Measurements from ENCODE around the gene PSMD9. TPM values are rescaled to one million over a fixed set of nuclear protein-coding genes. Genes with fewer than 3 reads are reported as not detected.
A peak's percentile ranks its signal among the peaks of the same experiment; 100 is the strongest.
"Not testable (repeated sequence)": the region's sequence is repeated elsewhere in the genome, so short reads cannot be mapped to it uniquely, and the experiment has no call there.

Gene PSMD9
- total and polyA plus RNA-seq, 2 experiments from 2014 or later: 93.7 to 129 TPM

DNA sequence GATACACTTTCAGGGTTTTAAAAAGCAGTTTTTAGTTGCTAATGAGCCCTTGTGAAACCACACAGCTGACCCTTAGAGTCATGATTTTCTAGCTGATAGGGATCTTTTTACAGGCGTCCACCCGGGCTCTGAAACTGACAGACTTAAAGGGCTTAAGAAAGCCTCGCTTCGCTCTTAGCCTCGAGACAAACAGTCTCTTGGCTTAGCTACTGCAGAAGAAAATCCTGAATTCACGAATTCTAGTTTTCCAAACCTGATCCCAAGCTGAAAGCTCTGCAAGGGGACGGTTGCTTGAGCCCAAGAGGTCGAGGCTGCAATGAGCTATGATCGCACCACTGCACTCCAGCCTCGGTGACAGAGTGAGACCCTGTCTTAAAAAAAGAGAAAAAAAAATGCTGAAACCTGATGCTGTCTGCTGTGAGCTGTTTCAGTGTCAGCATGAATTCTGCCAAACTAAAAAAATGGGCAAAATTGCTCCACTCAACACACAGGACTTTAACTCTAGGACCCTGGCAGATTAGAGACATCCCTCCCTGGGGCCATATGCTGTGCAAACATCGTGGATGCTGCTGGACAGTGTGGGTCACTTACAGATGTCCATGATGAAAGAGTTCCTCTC lies 26.8 kb upstream of the PSMD9 start:
- Histone ChIP-seq H4K20me1 (ENCODE audit: insufficient read depth) (no peaks in the 10 kb centered on the region), H3K9me2 (ENCODE audit: insufficient read depth) (no peaks in the 10 kb centered on the region), H3K4me2 (ENCODE audit: unreplicated experiment) (peak overlapping the region; percentile 37), H3K79me2 (ENCODE audit: insufficient read depth) (no peaks in the 10 kb centered on the region), H2AFZ (peak overlapping the region; percentile 55), H3K4me3 (peak overlapping the region; percentile 39; the same call in 1 of the 2 replicates), H3K9ac (peak overlapping the region; percentile 4; the same call in 1 of the 2 replicates), H3F3A (ENCODE audit: insufficient read depth) (peaks cover 8% of the 10 kb centered on the region; the same call in 1 of the 2 replicates), H3K27ac (peak overlapping the region; percentile 10; the same call in 1 of the 2 replicates), H3K36me3 (ENCODE audit: low read depth) (no peaks in the 10 kb centered on the region), H3K27me3 (replicated peaks; ENCODE audit: insufficient read depth) (no peaks in the 10 kb centered on the region), H3K9me3 (ENCODE audit: low read depth) (no peaks in the 10 kb centered on the region), H3K4me1 (ENCODE audit: insufficient read depth) (peaks cover 22% of the 10 kb centered on the region)
- peak; percentile 38 for DNase-seq
- no peak for TF ChIP-seq EZH2 (IDR thresholded peaks at IDR 0.05; ENCODE audit: insufficient read depth, poor library complexity, severe bottlenecking)
- TF ChIP-seq EZH2phosphoT487 (IDR thresholded peaks at IDR 0.05; ENCODE audit: insufficient read depth, low read depth): no peak
- WGBS, 2 experiments (ENCODE audit: low coverage in 1 of 2, low lambda C conversion rate in 2 of 2, missing lambda C conversion rate in 2 of 2): 8 to 9% methylated on average over 11 of the region's 11 CpGs
- in situ Hi-C loops (cut with MboI): no loop called here

DNA sequence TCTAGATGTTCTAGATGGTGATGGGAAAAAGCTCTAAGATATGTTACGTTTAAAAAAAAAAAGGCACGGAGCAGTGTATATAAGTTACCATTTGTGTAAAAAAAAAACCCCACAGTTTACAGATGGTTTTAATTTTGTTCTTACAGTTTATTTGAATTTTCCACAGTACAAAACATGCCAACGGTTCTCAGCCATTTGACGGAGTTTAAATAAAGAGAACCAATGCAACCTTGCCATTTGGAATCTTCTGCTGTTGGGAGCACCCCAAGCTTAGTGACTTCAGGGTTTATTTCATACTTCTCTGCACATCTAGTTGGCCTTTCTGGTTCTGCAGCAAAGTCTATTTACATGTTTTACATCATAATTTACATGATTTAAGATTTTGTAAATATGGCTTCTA lies 22.3 kb upstream of the PSMD9 start:
- H3K79me2 ChIP-seq (ENCODE audit: insufficient read depth): no peaks in the 10 kb centered on the region
- H3K9ac ChIP-seq: no peak overlapping the region
- H3K4me3 ChIP-seq: no peak overlapping the region
- no peak for TF ChIP-seq EZH2 (IDR thresholded peaks at IDR 0.05; ENCODE audit: insufficient read depth, poor library complexity, severe bottlenecking)
- no peak for TF ChIP-seq EZH2phosphoT487 (IDR thresholded peaks at IDR 0.05; ENCODE audit: insufficient read depth, low read depth)
- H3K4me1 ChIP-seq (ENCODE audit: insufficient read depth): peaks cover 9% of the 10 kb centered on the region; the same call in 1 of the 2 replicates
- no peaks in the 10 kb centered on the region for H4K20me1 ChIP-seq (ENCODE audit: insufficient read depth)
- no peaks in the 10 kb centered on the region for H3K9me2 ChIP-seq (ENCODE audit: insufficient read depth)
- WGBS, 2 experiments (ENCODE audit: low coverage in 1 of 2, low lambda C conversion rate in 2 of 2, missing lambda C conversion rate in 2 of 2): 19 to 28% methylated on average over 4 of the region's 4 CpGs
- no peaks in the 10 kb centered on the region for H3K27me3 ChIP-seq (replicated peaks; ENCODE audit: insufficient read depth)
- H3K4me2 ChIP-seq (ENCODE audit: unreplicated experiment): no peak overlapping the region
- no peak overlapping the region for H3K27ac ChIP-seq
- H3F3A ChIP-seq (ENCODE audit: insufficient read depth): peaks cover 8% of the 10 kb centered on the region; the same call in 1 of the 2 replicates
- in situ Hi-C loops (cut with MboI): no loop called here
- H3K36me3 ChIP-seq (ENCODE audit: low read depth): no peaks in the 10 kb centered on the region
- DNase-seq: no peak
- no peak overlapping the region for H2AFZ ChIP-seq
- no peaks in the 10 kb centered on the region for H3K9me3 ChIP-seq (ENCODE audit: low read depth)

DNA sequence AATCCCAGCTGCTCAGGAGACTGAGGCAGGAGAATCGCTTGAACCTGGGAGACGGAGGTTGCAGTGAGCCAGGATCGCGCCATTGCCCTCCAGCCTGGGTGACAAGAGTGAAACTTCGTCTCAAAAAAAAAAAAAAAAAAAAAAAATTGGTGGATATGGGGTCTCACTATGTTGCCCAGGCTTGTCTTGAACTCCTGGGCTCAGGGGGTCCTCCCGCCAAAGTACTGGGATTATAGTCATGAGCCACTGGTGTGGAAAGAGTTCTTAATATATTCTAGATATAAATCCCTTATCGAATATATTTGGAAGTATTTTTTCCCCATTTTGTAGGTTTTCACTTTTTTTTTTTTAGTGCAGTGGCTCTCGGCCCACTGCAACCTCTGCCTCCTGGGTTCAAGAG lies 19.4 kb upstream of the PSMD9 start:
- H3K27me3 ChIP-seq (replicated peaks; ENCODE audit: insufficient read depth); H3K4me1 ChIP-seq (ENCODE audit: insufficient read depth); H3K4me2 ChIP-seq (ENCODE audit: unreplicated experiment); H3K4me3 ChIP-seq; H2AFZ ChIP-seq; H3K27ac ChIP-seq; H3K9me3 ChIP-seq (ENCODE audit: low read depth); H3K79me2 ChIP-seq (ENCODE audit: insufficient read depth); H3K36me3 ChIP-seq (ENCODE audit: low read depth); DNase-seq; H4K20me1 ChIP-seq (ENCODE audit: insufficient read depth); H3K9ac ChIP-seq; in situ Hi-C loops (cut with MboI); H3K9me2 ChIP-seq (ENCODE audit: insufficient read depth): not testable (repeated sequence)
- H3F3A ChIP-seq (ENCODE audit: insufficient read depth): peaks cover 19% of the 10 kb centered on the region
- 83 to 86% methylated on average over 8 of the region's 8 CpGs for WGBS, 2 experiments (ENCODE audit: low coverage in 1 of 2, low lambda C conversion rate in 2 of 2, missing lambda C conversion rate in 2 of 2)

DNA sequence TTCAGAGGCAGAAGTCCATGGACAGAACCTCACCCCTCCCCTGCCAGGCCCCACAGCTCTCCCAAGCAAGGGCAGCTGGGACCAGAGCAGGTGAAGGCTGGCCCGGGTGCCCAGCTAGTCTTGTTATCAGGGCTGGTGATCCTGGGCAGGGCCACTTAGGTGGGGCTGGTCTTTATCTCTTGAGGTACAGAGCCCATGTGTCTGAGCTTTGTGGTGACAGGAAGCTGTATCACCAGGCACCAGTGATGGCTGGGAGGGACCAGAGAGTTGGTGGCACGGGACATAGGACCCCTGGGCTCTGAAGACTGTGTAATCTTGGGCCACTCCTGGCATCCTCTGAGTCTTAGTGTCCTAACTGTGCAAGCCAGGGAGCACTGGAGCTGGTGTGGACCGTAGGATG lies 17.1 kb upstream of the PSMD9 start:
- Histone ChIP-seq H3K4me3 (no peak overlapping the region), H3K36me3 (ENCODE audit: low read depth) (no peaks in the 10 kb centered on the region), H3K9ac (no peak overlapping the region), H3K27ac (no peak overlapping the region), H3K4me1 (ENCODE audit: insufficient read depth) (peaks cover 9% of the 10 kb centered on the region; the same call in 1 of the 2 replicates), H3F3A (ENCODE audit: insufficient read depth) (peaks cover 19% of the 10 kb centered on the region), H3K27me3 (replicated peaks; ENCODE audit: insufficient read depth) (no peaks in the 10 kb centered on the region), H2AFZ (no peak overlapping the region), H3K79me2 (ENCODE audit: insufficient read depth) (no peaks in the 10 kb centered on the region), H4K20me1 (ENCODE audit: insufficient read depth) (no peaks in the 10 kb centered on the region), H3K9me3 (ENCODE audit: low read depth) (no peaks in the 10 kb centered on the region), H3K9me2 (ENCODE audit: insufficient read depth) (no peaks in the 10 kb centered on the region), H3K4me2 (ENCODE audit: unreplicated experiment) (no peak overlapping the region)
- 84 to 97% methylated on average over 3 of the region's 3 CpGs for WGBS, 2 experiments (ENCODE audit: low coverage in 1 of 2, low lambda C conversion rate in 2 of 2, missing lambda C conversion rate in 2 of 2)
- no peak for TF ChIP-seq EZH2phosphoT487 (IDR thresholded peaks at IDR 0.05; ENCODE audit: insufficient read depth, low read depth)
- no peak for TF ChIP-seq EZH2 (IDR thresholded peaks at IDR 0.05; ENCODE audit: insufficient read depth, poor library complexity, severe bottlenecking)
- in situ Hi-C loops (cut with MboI): no loop called here
- DNase-seq: no peak

All from GM23248 (cell line).